Adrenal gland (tissue), 5 donors: Measurements from ENCODE around the gene CCDC170.

Experiments
- CTCF ChIP-seq, 6 experiments: fragments of 450-650 bp in 4 of 6; fragments of 200-600 bp in 2 of 6; sonication (generic) in 1 of 6; IDR thresholded peaks; 1 replicate in 5 of 6; 2 replicates in 1 of 6; pipeline versions ENCODE4 v1.5.1 to v1.8.0; 2016 to 2021; ENCODE audit warnings: antibody characterized with exemption in 6 of 6, mild to moderate bottlenecking in 2 of 6, moderate library complexity in 1 of 6
- POLR2A ChIP-seq, 2 donors: fragments of 450-650 bp; IDR thresholded peaks; one replicate each; pipeline ENCODE4 v1.6.1; 2017; ENCODE audit warnings: antibody characterized with exemption in 2 of 2, mild to moderate bottlenecking in 2 of 2, moderate library complexity in 1 of 2
- donor health status: DM: no; HTN: no; CAD: no.

GRCh38 chr6:151627689-151628444, 134.1 kb downstream of the CCDC170 start:
- TF ChIP-seq POLR2A (IDR thresholded peaks at IDR 0.05), result no peak
- TF ChIP-seq CTCF (IDR thresholded peaks at IDR 0.05), result no peak
